ENCODE data around the gene DEFB131A.
"Not testable (repeated sequence)": the region's sequence is repeated elsewhere in the genome, so short reads cannot be mapped to it uniquely, and the experiment has no call there.

- TF ChIP-seq CTCF (IDR thresholded peaks at IDR 0.05; ENCODE audit: insufficient read depth, low read depth, low read length); EZH2 (IDR thresholded peaks at IDR 0.05; ENCODE audit: insufficient read depth, low read length): not testable (repeated sequence)
Measured at GRCh38 chr4:9433320-9433719, 10.9 kb upstream of the DEFB131A start.
